NB4 (cell line): ENCODE measurements around the gene WDR38.

Experiments used
- DNase-seq: peaks from one replicate; pipeline ENCODE4 v3.0.0; 2010; ENCODE audit warnings: low read depth
- H3K4me3 ChIP-seq: one replicate; pipeline ENCODE4 v1.5.1; 2011; ENCODE audit warnings: mild to moderate bottlenecking, low read depth, low read length, moderate library complexity
- CTCF ChIP-seq: IDR thresholded peaks from one replicate; pipeline ENCODE4 v1.5.1; 2012; ENCODE audit warnings: low read depth, low read length
- MAX ChIP-seq: IDR thresholded peaks from 2 replicates; pipeline ENCODE4 v1.6.1; 2011; ENCODE audit warnings: low read depth, low read length
- MYC ChIP-seq: IDR thresholded peaks from 2 replicates; pipeline ENCODE4 v1.6.1; 2011; ENCODE audit warnings: low read depth, low read length
- POLR2A ChIP-seq: IDR thresholded peaks from 2 replicates; pipeline ENCODE4 v1.6.1; 2011; ENCODE audit warnings: mild to moderate bottlenecking; ENCODE audit not compliant: insufficient read length; ENCODE audit errors: extremely low read depth

The WDR38 gene

GRCh38 chr9:124849801-124850200 is 3.5 kb upstream of the WDR38 start:
- TF ChIP-seq POLR2A (no peak), MAX (no peak), CTCF (no peak), MYC (no peak)
- no peak for DNase-seq
- no peak overlapping the region for H3K4me3 ChIP-seq

GRCh38 chr9:124852121-124852828 is 985 bp upstream of the WDR38 start:
- DNase-seq: no peak
- TF ChIP-seq CTCF (no peak), MAX (no peak), POLR2A (no peak), MYC (no peak)
- no peak overlapping the region for H3K4me3 ChIP-seq

- TF ChIP-seq CTCF (no peak), POLR2A (no peak), MAX (no peak), MYC (no peak)
- H3K4me3 ChIP-seq: no peak overlapping the region
- DNase-seq: no peak
Observed at GRCh38 chr9:124853605-124854143, 414 bp downstream of the WDR38 start.

- TF ChIP-seq MAX (no peak), POLR2A (no peak), MYC (no peak), CTCF (no peak)
Observed at GRCh38 chr9:124854161-124854560, 901 bp downstream of the WDR38 start.

GRCh38 chr9:124854822-124855221 is 1.6 kb downstream of the WDR38 start:
- no peak overlapping the region for H3K4me3 ChIP-seq
- TF ChIP-seq POLR2A: no peak
- no peak for TF ChIP-seq MYC
- TF ChIP-seq CTCF: no peak
- TF ChIP-seq MAX: no peak
- peak; percentile 33 for DNase-seq

More at GRCh38 chr9:124854161-124854560, 901 bp downstream of the WDR38 start:
- H3K4me3 ChIP-seq: no peak overlapping the region
- no peak for DNase-seq
